ENCODE measurements around the gene RHOXF2. TPM values are rescaled to one million over a fixed set of nuclear protein-coding genes. Genes with fewer than 3 reads are reported as not detected.
"Not testable (repeated sequence)": the region's sequence is repeated elsewhere in the genome, so short reads cannot be mapped to it uniquely, and the experiment has no call there.

The RHOXF2 gene
- total RNA-seq, 2 donors from 2014 or later = 10.0 TPM; not detected in 1

DNA sequence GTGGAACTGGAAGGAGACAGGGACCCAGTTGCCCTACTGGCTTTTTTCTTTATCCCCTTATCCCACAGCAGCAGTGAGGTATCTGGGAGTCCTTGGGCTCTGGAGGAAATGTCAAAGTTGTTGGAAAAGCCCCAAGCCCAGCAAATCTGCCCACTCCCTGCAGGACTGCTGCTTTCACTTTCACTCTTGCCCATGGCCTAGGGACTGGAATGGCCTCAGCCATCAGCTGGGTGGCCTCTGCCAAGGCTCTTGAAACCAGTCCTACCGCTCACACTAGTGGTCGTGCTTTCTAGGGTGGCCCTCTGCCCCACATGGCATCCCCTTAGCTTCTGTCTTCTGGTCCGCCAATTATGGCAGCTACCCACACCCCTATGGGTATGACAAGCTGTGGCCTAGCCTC is 33.0 kb upstream of the RHOXF2 start:
- WGBS = no CpG with 5 or more reads among the region's 3 CpGs
- no peak overlapping the region for H3K4me3 ChIP-seq
- H3K4me1 ChIP-seq (replicated peaks) = no peaks in the 10 kb centered on the region
- intact Hi-C loops (cut with DNase I) = no loop called here
- H3K9me3 ChIP-seq = no peaks in the 10 kb centered on the region
- no peak overlapping the region for H3K27ac ChIP-seq
- TF ChIP-seq POLR2AphosphoS5 (IDR thresholded peaks at IDR 0.05) (no peak), POLR2A (IDR thresholded peaks at IDR 0.05) (no peak)
- TF ChIP-seq, protein P1, sequence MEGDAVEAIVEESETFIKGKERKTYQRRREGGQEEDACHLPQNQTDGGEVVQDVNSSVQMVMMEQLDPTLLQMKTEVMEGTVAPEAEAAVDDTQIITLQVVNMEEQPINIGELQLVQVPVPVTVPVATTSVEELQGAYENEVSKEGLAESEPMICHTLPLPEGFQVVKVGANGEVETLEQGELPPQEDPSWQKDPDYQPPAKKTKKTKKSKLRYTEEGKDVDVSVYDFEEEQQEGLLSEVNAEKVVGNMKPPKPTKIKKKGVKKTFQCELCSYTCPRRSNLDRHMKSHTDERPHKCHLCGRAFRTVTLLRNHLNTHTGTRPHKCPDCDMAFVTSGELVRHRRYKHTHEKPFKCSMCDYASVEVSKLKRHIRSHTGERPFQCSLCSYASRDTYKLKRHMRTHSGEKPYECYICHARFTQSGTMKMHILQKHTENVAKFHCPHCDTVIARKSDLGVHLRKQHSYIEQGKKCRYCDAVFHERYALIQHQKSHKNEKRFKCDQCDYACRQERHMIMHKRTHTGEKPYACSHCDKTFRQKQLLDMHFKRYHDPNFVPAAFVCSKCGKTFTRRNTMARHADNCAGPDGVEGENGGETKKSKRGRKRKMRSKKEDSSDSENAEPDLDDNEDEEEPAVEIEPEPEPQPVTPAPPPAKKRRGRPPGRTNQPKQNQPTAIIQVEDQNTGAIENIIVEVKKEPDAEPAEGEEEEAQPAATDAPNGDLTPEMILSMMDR (IDR thresholded peaks at IDR 0.05) = no peak
- H3K27me3 ChIP-seq (replicated peaks; ENCODE audit: insufficient read depth) = no peaks in the 10 kb centered on the region
- no peak for DNase-seq (ENCODE audit: low spot score)
- no peaks in the 10 kb centered on the region for H3K36me3 ChIP-seq

DNA sequence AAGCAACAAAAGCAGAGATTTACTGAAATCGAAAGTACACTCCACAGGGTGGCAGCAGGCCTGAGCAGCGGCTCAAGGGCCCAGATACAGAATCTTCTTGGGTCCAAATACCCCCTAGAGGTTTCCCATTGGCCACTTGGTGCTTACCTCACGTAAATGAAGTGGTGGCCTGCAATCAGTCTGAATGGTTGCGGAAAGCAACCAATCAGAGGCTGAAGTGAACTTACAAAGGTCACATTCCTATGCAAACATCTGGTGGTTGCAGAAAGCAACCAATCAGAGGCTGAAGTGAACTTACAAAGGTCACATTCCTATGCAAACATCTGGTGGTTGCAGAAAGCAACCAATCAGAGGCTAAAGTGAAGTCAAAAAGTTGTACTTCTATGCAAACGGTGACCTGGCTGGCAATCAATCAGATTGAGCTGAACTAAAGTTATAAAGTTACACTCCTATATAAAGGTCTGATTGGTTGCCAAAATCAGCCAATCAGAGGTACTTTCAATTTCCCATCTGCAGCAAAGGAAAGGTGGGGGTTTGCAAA is 30.0 kb upstream of the RHOXF2 start:
- intact Hi-C loops (cut with DNase I); H3K4me3 ChIP-seq; DNase-seq (ENCODE audit: low spot score); H3K27me3 ChIP-seq (replicated peaks; ENCODE audit: insufficient read depth); H3K4me1 ChIP-seq (replicated peaks); H3K9me3 ChIP-seq; H3K36me3 ChIP-seq; H3K27ac ChIP-seq: not testable (repeated sequence)
- 86% methylated on average over 5 of the region's 5 CpGs for WGBS

DNA sequence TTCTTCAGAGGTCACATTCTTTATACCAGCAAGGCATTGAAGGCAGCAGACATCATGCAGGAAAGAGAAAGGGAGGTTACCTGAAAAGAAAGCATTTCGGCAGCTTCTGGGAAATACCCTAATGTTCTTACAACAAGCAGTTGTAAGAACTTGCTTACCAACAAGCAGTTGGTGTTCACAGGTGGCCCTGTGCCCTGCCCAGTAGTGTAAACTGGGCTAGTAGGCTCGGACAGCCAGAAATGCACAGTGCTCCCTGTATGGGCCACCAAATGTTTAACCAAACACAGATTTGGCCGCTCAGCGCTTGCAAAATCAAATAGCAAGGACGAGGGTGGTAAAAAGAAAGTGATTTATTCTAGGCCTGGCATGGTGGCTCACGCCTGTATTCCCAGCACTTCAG is 22.3 kb upstream of the RHOXF2 start:
- no peak overlapping the region for H3K27ac ChIP-seq
- H3K4me1 ChIP-seq (replicated peaks) = no peaks in the 10 kb centered on the region
- intact Hi-C loops (cut with DNase I) = no loop called here
- WGBS = 69% methylated on average over 6 of the region's 6 CpGs
- H3K27me3 ChIP-seq (replicated peaks; ENCODE audit: insufficient read depth) = no peaks in the 10 kb centered on the region
- no peak overlapping the region for H3K4me3 ChIP-seq
- H3K36me3 ChIP-seq = no peaks in the 10 kb centered on the region
- no peaks in the 10 kb centered on the region for H3K9me3 ChIP-seq
- TF ChIP-seq POLR2A (IDR thresholded peaks at IDR 0.05) (no peak), POLR2AphosphoS5 (IDR thresholded peaks at IDR 0.05) (no peak)
- TF ChIP-seq, protein P1 (IDR thresholded peaks at IDR 0.05) = no peak
- no peak for DNase-seq (ENCODE audit: low spot score)

DNA sequence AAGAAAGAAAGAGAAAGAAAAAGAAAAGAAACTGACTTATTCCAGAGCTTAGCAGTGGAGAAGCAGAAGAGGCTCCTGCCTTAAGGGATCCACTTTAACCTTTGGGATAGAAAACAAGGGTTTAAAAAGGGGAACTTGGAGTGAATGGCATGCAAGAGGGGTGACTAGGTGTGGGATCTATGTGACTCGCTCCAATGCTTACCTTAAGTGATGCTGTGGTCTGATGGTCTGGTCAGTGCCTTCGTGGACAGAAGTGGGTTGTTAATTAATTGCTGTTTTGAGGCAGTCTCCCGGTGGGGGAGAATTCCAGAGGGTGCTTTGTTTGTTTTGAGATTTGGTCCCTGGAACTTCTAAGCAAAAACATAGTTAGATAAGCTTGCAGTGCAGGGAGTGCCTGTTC is 21.6 kb upstream of the RHOXF2 start:
- TF ChIP-seq, protein P1 (IDR thresholded peaks at IDR 0.05) = no peak
- TF ChIP-seq POLR2AphosphoS5 (IDR thresholded peaks at IDR 0.05) = no peak
- TF ChIP-seq POLR2A (IDR thresholded peaks at IDR 0.05) = no peak
- 55% methylated on average over 3 of the region's 3 CpGs for WGBS
- Histone ChIP-seq H3K4me1 (replicated peaks) (no peaks in the 10 kb centered on the region), H3K27me3 (replicated peaks; ENCODE audit: insufficient read depth) (no peaks in the 10 kb centered on the region), H3K4me3 (no peak overlapping the region), H3K27ac (no peak overlapping the region), H3K9me3 (no peaks in the 10 kb centered on the region), H3K36me3 (no peaks in the 10 kb centered on the region)
- no peak for DNase-seq (ENCODE audit: low spot score)
- intact Hi-C loops (cut with DNase I) = no loop called here

DNA sequence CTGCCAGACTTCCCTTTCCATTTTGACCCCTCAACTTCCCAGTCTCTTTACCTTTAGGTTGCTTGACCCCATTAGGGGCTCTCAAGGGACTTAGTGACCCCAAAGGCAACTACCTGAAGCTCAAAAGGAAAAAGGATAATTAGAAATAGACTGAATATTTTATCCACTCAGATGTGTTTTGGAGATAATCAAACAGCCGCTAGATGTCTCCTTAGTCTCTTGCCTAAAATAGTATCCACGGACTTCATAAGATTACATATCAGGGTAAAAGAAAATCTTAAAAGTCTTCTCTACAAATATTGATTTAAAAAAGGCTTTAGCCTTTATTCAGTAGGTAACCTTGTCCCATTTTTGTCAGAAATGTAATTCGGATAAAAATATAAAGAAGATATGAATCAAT is 21.0 kb upstream of the RHOXF2 start:
- H3K27ac ChIP-seq = no peak overlapping the region
- H3K9me3 ChIP-seq = no peaks in the 10 kb centered on the region
- intact Hi-C loops (cut with DNase I) = no loop called here
- TF ChIP-seq, protein P1 (IDR thresholded peaks at IDR 0.05) = no peak
- TF ChIP-seq POLR2A (IDR thresholded peaks at IDR 0.05) (no peak), POLR2AphosphoS5 (IDR thresholded peaks at IDR 0.05) (no peak)
- no peak overlapping the region for H3K4me3 ChIP-seq
- H3K36me3 ChIP-seq = no peaks in the 10 kb centered on the region
- H3K27me3 ChIP-seq (replicated peaks; ENCODE audit: insufficient read depth) = no peaks in the 10 kb centered on the region
- WGBS = 72% methylated on average over 3 of the region's 3 CpGs
- DNase-seq (ENCODE audit: low spot score) = no peak
- H3K4me1 ChIP-seq (replicated peaks) = no peaks in the 10 kb centered on the region
